HepG2 (cell line): ENCODE measurements around the gene KRT71. TPM values are rescaled to one million over a fixed set of nuclear protein-coding genes. Genes with fewer than 3 reads are reported as not detected.

Experiments used
- ATAC-seq: fragments of 200-7000 bp; cut with Tn5 transposase; 3 replicates; pipeline ENCODE4 v1.9.1; 2020; ENCODE audit warnings: mild to moderate bottlenecking, moderate library complexity
- BruUV-seq: library from RNA; stranded (reverse); fragments of 400-500 nt; replicated peaks from 2 replicates; lab custom pipeline; 2021; lab: Mats Ljungman, UMichigan
- CTCF ChIA-PET: fragments of 300-600 bp; formaldehyde crosslinking; extraction: SDS; loops from one replicate; lab custom pipeline; 2021; ENCODE audit warnings: low total read pairs, inconsistent platforms, low intra/inter-chr PET ratio; lab: Yijun Ruan, JAX
- POLR2A ChIA-PET: fragments of 350-600 bp; sonication (Branson Sonifier 250); formaldehyde crosslinking; loops from one replicate; lab custom pipeline; 2020; ENCODE audit warnings: antibody characterized with exemption, inconsistent platforms; lab: Yijun Ruan, JAX
- DNase-seq: peaks from one replicate; pipeline ENCODE4 v3.0.0-alpha.2; 2015; ENCODE audit warnings: low spot score
- FAIRE-seq: peaks from 3 replicates; lab custom pipeline; 2011; peaks lifted over from hg19 to GRCh38; lab: Jason Lieb, UNC
- H2AFZ ChIP-seq: one replicate; pipeline ENCODE4 v1.6.1; 2011; ENCODE audit warnings: low read length, inconsistent platforms
- H3K27ac ChIP-seq: fragments of 300-600 bp; 3 replicates; pipeline ENCODE4 v1.8.0; 2011; ENCODE audit warnings: mixed run types, mild to moderate bottlenecking, mixed read lengths, low read length, inconsistent platforms; ENCODE audit not compliant: insufficient read depth; ENCODE audit errors: extremely low read length
- H3K27me3 ChIP-seq, 2 experiments: fragments of 200-600 bp in 1 of 2; 2 replicates in 1 of 2; 3 replicates in 1 of 2; pipeline versions ENCODE4 v1.6.0 to v1.8.0; 2011; ENCODE audit warnings: low read length in 2 of 2, mild to moderate bottlenecking in 2 of 2, moderate library complexity in 2 of 2, inconsistent platforms in 1 of 2; ENCODE audit not compliant: insufficient read depth in 2 of 2, control insufficient read depth in 1 of 2
- H3K36me3 ChIP-seq, 2 experiments: fragments of 200-600 bp in 1 of 2; replicated peaks in 1 of 2; 2 replicates in 1 of 2; 3 replicates in 1 of 2; pipeline versions ENCODE4 v1.5.1 to v1.8.0; 2011; ENCODE audit warnings: low read length in 2 of 2, inconsistent platforms in 1 of 2; ENCODE audit not compliant: insufficient read depth in 2 of 2, control insufficient read depth in 1 of 2
- H3K4me1 ChIP-seq: 2 replicates; pipeline ENCODE4 v1.5.1; 2012; ENCODE audit warnings: low read length, inconsistent platforms; ENCODE audit not compliant: insufficient read depth
- H3K4me2 ChIP-seq: 2 replicates; pipeline ENCODE4 v1.6.0; 2011; ENCODE audit warnings: low read depth, low read length, inconsistent platforms
- H3K4me3 ChIP-seq, 3 experiments: fragments of 200-600 bp in 1 of 3; sonication (generic), shearing (Covaris generic) in 1 of 3; replicated peaks in 1 of 3; 2 replicates each; pipeline ENCODE4 v1.5.1; 2011 to 2016; ENCODE audit warnings: low read length in 3 of 3, inconsistent platforms in 2 of 3, low read depth in 2 of 3, mild to moderate bottlenecking in 2 of 3, control low read depth in 1 of 3, mixed read lengths in 1 of 3; ENCODE audit not compliant: insufficient read depth in 1 of 3
- H3K79me2 ChIP-seq: one replicate; pipeline ENCODE4 v1.6.1; 2011; ENCODE audit warnings: low read length, inconsistent platforms; ENCODE audit not compliant: insufficient read depth
- H3K9ac ChIP-seq: 2 replicates; pipeline ENCODE4 v1.6.0; 2011; ENCODE audit warnings: mild to moderate bottlenecking, low read depth, low read length, inconsistent platforms; ENCODE audit not compliant: insufficient read depth
- H3K9me3 ChIP-seq: 2 replicates; pipeline ENCODE4 v1.5.1; 2012; ENCODE audit warnings: mild to moderate bottlenecking, low read length
- H4K20me1 ChIP-seq: 2 replicates; pipeline ENCODE4 v1.6.0; 2011; ENCODE audit warnings: inconsistent platforms, mild to moderate bottlenecking, low read length, moderate library complexity; ENCODE audit not compliant: insufficient read depth
- AFF4 ChIP-seq: sonication (generic); formaldehyde crosslinking; IDR thresholded peaks from 2 replicates; pipeline ENCODE4 v1.4.0; 2020; ENCODE audit warnings: missing genetic modification reagents
- CEBPB ChIP-seq: IDR thresholded peaks from 2 replicates; pipeline ENCODE4 v1.6.1; 2011; ENCODE audit warnings: low read depth, low read length, improper control_type of control experiment, borderline replicate concordance
- CHD2 ChIP-seq: IDR thresholded peaks from 2 replicates; pipeline ENCODE4 v1.6.1; 2011; ENCODE audit warnings: low read depth, low read length, improper control_type of control experiment
- DDIT3 ChIP-seq: sonication (generic); formaldehyde crosslinking; IDR thresholded peaks from 2 replicates; pipeline ENCODE4 v1.4.0; 2020; ENCODE audit warnings: mild to moderate bottlenecking, missing genetic modification reagents
- ELF4 ChIP-seq: sonication (generic); formaldehyde crosslinking; IDR thresholded peaks from 2 replicates; pipeline ENCODE4 v1.5.0; 2020; ENCODE audit warnings: missing genetic modification reagents, mild to moderate bottlenecking, moderate library complexity, borderline replicate concordance
- EZH2 ChIP-seq: conservative IDR thresholded peaks from 2 replicates; pipeline ENCODE4 v1.6.1; 2012; ENCODE audit warnings: mild to moderate bottlenecking, low read depth, low read length, moderate library complexity
- FUBP1 ChIP-seq: sonication (generic); formaldehyde crosslinking; IDR thresholded peaks from 2 replicates; pipeline ENCODE4 v1.5.1; 2020; ENCODE audit warnings: missing genetic modification reagents, mild to moderate bottlenecking, borderline replicate concordance
- HNF1B ChIP-seq: sonication (generic); formaldehyde crosslinking; IDR thresholded peaks from 2 replicates; pipeline ENCODE4 v1.5.1; 2020; ENCODE audit warnings: mild to moderate bottlenecking, moderate library complexity, missing genetic modification reagents
- IRF1 ChIP-seq: sonication (generic); formaldehyde crosslinking; IDR thresholded peaks from 2 replicates; pipeline ENCODE4 v1.4.0; 2020; ENCODE audit warnings: low read depth, mild to moderate bottlenecking, missing genetic modification reagents
- RNF2 ChIP-seq: fragments of 450-650 bp; conservative IDR thresholded peaks from 2 replicates; pipeline ENCODE4 v1.6.1; 2016; ENCODE audit warnings: low read depth
- SYNCRIP ChIP-seq: fragments of 200-400 bp; formaldehyde crosslinking; IDR thresholded peaks from 2 replicates; pipeline ENCODE4 v1.6.1; 2018; ENCODE audit warnings: mild to moderate bottlenecking, low read depth, low read length; ENCODE audit not compliant: insufficient read depth
- TARDBP ChIP-seq: sonication (generic); formaldehyde crosslinking; IDR thresholded peaks from 2 replicates; pipeline ENCODE4 v1.8.0; 2022; ENCODE audit warnings: mild to moderate bottlenecking, missing genetic modification reagents
- ZNF124 ChIP-seq: sonication (generic); formaldehyde crosslinking; IDR thresholded peaks from 2 replicates; pipeline ENCODE4 v1.4.0; 2020; ENCODE audit warnings: missing genetic modification reagents
- ZNF274 ChIP-seq: sonication (generic); formaldehyde crosslinking; IDR thresholded peaks from 2 replicates; pipeline ENCODE4 v1.5.1; 2020; ENCODE audit warnings: mild to moderate bottlenecking, missing genetic modification reagents
- ZNF34 ChIP-seq: sonication (generic); formaldehyde crosslinking; IDR thresholded peaks from 2 replicates; pipeline ENCODE4 v1.4.0; 2020; ENCODE audit warnings: mild to moderate bottlenecking, missing genetic modification reagents, borderline replicate concordance
- ZNF782 ChIP-seq: sonication (generic); formaldehyde crosslinking; IDR thresholded peaks from 2 replicates; pipeline ENCODE4 v1.4.0; 2020; ENCODE audit warnings: missing genetic modification reagents, mild to moderate bottlenecking, borderline replicate concordance
- ZNF841 ChIP-seq: sonication (generic); formaldehyde crosslinking; IDR thresholded peaks from 2 replicates; pipeline ENCODE4 v1.8.1; 2023; ENCODE audit warnings: missing genetic modification reagents, borderline replicate concordance
- WGBS: methylation state at CpG from one replicate; pipeline ENCODE4 v1.1.6; 2017; ENCODE audit warnings: low lambda C conversion rate; 5-methylcytosine and 5-hydroxymethylcytosine counted together
- in situ Hi-C: cut with HindIII; loops from 2 replicates; pipeline ENCODE4 v1.10.0; 2017; ENCODE audit warnings: low pct_unique_long_range_greater_than_20kb; ENCODE audit not compliant: extremely low pct_ligation_motif_present
- intact Hi-C: fragments of 100-400 bp; cut with micrococcal nuclease; formaldehyde crosslinking; loops from one replicate; pipeline ENCODE4 v1.10.0; 2022; ENCODE audit not compliant: unreplicated experiment
- polyA plus RNA-seq, 8 experiments: library from polyadenylated mRNA; depleted of rRNA in 3 of 8; stranded (reverse) in 7 of 8; unstranded in 1 of 8; fragments of >200 nt; fragmentation: Illumina TruSeq in 4 of 8; extraction: Trizol in 4 of 8; gene quantifications; 2 replicates each; pipeline versions ENCODE4 v1.2.1 to v1.2.3, GENCODE V29; 2011 to 2016; ENCODE audit warnings: low read depth in 4 of 8, missing spikeins in 1 of 8, mixed read lengths in 1 of 8; ENCODE audit not compliant: insufficient read depth in 1 of 8
- total RNA-seq, 5 experiments: library from RNA; depleted of rRNA; stranded (reverse); fragments of >200 nt; fragmentation: Illumina TruSeq; extraction: Trizol; gene quantifications; 2 replicates each; pipeline ENCODE4 v1.2.3, GENCODE V29; 2016; ENCODE audit warnings: low read depth in 1 of 5

Gene KRT71
- total and polyA plus RNA-seq, 2 of the 13 experiments (the other 11 are each of a cell fraction or from before 2014, with no cell fraction given) = not detected

GRCh38 chr12:52591521-52591920 lies 38.6 kb upstream of the KRT71 start:
- ATAC-seq (no peak), DNase-seq (no peak), FAIRE-seq (no peak)
- Histone ChIP-seq H2AFZ (no peak overlapping the region), H3K36me3 (no peaks in the 10 kb centered on the region), H3K27me3 (peaks cover 3 to 14% of the 10 kb centered on the region in 2 experiments; a peak in 3 of 5 replicates), H3K27ac (no peak overlapping the region), H3K4me2 (no peak overlapping the region), H4K20me1 (no peaks in the 10 kb centered on the region), H3K79me2 (no peaks in the 10 kb centered on the region), H3K9me3 (no peaks in the 10 kb centered on the region), H3K9ac (no peak overlapping the region), H3K4me1 (no peaks in the 10 kb centered on the region), H3K4me3 (no peak overlapping the region)
- in situ Hi-C loops = no loop called here
- CTCF ChIA-PET = no interaction called here
- POLR2A ChIA-PET = no interaction called here
- no TSS peak for BruUV-seq
- intact Hi-C loops = no loop called here
- 0% methylated on average over 7 of the region's 11 CpGs for WGBS
- TF ChIP-seq ZNF124 (no peak), SYNCRIP (no peak), ZNF841 (no peak), ELF4 (CRISPR knock-in tag) (no peak), CHD2 (no peak), EZH2 (no peak), FUBP1 (CRISPR knock-in tag) (no peak), ZNF274 (CRISPR knock-in tag) (no peak), ZNF34 (no peak), CEBPB (no peak), RNF2 (no peak), ZNF782 (CRISPR knock-in tag) (no peak), HNF1B (CRISPR knock-in tag) (no peak), DDIT3 (CRISPR knock-in tag) (no peak), AFF4 (CRISPR knock-in tag) (no peak), IRF1 (CRISPR knock-in tag) (no peak), TARDBP (CRISPR knock-in tag) (no peak)
